ENCODE results near the gene PEX16.

Gene PEX16

DNA sequence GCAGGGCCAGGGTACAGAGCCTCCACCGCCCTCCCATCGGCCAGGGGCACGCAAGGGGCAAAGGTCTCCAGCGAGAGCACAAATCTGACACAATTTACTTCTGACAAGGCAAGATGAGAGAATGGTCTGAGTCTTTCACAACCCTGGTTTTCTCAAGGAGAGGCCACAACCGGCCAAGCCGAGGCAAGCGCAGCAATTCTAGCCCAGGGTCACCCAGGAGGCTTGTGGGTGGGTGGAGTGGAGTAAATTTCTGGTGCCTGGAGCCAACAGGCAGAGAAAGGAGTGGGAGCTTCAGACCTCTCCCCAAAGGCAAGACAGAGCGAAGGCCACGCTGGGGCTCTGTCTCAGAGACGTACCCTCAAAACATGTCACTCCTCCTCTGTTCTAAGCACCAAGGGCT lies 14.1 kb upstream of the PEX16 start:
- in situ Hi-C loops (cut with MboI; ENCODE audit: low sequenced_read_pairs) = no loop called here

DNA sequence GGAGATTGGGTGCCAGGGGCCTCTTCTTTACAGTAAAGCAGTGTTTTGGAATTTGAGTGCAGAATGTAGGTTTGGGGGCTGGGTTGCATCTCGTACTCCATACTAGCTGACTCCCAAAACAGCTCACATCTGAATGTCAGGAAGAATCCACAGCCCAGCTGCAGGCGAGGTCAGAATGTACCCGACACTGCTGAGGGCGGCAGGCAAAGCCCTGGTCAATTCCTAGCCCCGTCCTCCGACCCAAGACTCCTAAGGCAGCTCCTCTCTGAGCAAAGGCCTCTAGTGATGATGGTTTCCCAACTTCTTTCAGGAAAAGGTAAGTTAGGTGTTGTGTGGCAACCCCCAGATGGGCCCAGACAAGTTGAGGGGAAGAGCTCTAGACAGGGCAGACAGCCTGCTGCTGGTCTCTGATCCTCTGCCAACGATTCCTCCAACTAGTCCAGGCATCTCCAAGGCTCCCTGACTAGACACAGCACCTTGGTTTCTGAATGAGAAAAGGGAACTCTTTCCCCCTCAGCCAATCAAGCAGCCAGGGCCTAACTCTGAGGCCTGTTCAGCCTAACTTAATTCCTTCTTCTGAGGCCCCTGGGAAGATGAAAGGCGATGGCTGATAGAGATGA lies 13.4 kb upstream of the PEX16 start:
- in situ Hi-C loops (cut with MboI; ENCODE audit: low sequenced_read_pairs) = no loop called here

DNA sequence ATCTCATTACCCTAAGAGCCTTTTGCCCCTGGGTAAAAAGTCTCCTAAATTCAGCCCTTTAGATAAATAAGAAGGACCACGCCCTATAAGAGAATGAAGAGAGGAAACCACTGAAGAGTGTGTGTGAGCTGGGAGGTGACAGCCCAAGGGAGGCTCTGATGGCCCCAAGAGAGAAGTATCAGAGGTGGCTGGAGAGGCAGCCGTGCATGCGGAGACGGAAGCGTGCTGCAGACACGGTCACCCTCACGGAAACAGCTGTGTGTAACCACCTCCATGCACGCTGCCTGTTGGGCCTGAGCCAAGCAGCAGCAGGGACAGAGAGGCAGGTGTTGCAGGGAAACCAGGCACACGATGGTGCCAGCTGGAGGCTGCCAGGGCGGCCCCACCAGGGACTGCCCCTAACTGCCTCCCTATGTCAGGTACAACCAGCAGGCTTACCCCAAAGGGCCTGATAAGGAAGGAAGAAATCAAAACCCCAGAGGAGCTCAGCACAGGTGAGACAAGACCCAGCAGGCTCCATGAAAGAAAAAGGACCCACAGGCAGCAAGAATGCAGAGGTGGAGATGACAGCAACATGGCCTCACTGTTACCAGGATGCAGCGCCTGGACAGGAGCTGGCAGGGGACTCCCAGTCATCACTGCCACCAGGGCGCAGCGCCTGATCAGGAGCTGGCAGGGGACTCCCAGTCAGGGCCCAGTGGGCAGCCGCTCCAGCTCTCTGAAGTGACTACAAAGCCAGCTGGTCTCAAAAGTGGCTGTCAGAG lies 12.5 kb upstream of the PEX16 start:
- in situ Hi-C loops (cut with MboI; ENCODE audit: low sequenced_read_pairs) = no loop called here

DNA sequence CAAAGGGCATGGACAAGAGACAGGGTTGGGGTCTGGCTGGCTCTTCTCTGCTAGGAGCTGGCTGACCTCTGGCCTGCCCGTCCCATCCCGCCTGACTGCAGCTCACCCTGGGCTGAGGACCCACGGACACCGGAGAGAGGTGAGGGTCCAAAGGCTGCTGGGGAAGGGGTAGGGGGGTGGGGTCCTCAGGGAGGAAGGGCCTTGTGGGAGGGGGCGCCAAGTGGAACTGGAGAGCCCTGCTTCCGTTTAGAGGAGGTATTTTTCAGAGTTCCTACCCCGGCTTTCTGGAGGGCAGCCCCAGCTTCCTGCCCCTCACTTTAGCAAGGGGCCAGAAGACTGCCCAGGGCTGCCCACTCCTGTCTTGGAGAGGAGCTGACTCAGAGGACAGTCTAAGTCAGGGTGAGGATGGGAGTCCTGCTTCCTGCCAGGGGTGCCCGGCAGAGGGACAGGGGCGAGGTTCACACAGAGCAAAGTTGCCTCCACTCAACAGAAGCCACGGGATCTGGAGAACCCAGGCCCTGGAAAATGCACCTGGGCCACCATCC lies 11.9 kb upstream of the PEX16 start:
- in situ Hi-C loops (cut with MboI; ENCODE audit: low sequenced_read_pairs) = no loop called here

DNA sequence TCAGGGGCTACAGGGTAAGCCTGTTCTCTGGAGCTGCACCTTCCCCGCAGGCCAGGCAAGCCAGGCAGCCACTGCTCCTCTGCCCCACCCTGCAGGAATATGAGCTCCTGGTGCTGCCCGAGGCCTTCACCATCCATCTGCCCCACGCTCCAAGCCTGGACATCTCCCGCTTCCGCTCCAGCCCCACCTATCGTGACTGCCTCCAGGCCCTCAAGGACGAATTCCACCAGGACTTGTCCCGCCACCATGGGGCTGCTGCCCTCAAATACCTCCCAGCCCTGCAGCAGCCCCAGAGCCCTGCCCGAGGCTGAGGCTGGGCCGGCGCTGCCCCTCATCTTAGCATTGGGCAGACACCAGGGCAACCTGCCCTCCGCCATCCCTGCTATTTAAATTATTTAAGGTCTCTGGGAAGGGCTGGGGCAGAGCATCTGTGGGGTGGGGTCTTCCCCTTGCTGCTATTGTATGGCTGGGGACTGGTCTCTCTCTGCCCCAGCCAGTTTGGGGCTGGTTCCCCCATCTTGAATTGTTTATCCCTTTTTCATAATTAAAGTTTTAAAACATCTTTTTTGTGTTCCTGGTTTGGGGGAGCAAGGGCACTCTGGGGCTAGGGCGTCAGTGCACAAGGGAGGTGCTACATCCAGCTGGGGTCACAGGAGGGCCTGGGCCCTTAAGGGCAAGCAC lies 11.0 kb upstream of the PEX16 start:
- in situ Hi-C loops (cut with MboI; ENCODE audit: low sequenced_read_pairs) = no loop called here

DNA sequence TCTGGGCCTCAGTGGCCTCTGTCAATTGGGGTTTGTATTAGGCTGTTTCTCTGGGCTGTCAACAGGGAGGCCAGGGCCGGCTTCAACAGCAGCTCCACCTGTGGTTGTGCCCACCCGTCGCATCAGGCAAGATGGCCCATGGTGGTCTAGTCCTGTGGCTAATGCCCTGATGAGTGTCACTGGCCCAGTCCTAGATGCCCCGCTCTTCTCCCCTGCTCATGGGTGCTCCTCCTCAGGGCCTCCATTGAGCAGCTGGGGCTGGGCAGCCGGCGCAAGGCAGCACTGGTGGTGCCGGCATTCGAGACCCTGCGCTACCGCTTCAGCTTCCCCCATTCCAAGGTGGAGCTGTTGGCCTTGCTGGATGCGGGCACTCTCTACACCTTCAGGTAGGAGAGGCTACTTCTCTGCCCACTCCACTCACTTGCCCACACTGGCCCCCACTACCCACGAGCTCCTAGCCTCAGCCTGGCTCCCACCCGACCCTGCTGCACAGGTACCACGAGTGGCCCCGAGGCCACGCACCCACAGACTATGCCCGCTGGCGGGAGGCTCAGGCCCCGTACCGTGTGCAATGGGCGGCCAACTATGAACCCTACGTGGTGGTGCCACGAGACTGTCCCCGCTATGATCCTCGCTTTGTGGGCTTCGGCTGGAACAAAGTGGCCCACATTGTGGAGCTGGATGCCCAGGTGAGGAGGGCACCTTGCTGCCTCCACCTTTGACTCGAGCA lies 10.2 kb upstream of the PEX16 start:
- in situ Hi-C loops (cut with MboI; ENCODE audit: low sequenced_read_pairs) = no loop called here

DNA sequence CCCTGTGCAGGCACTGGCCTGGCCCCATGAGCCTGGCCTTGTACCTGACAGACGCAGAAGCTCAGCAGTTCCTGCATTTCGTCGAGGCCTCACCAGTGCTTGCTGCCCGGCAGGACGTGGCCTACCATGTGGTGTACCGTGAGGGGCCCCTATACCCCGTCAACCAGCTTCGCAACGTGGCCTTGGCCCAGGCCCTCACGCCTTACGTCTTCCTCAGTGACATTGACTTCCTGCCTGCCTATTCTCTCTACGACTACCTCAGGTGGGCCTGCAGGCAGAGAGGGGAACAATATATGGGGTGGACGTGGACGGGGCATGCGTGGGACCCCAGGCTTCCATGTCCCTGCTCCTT lies 9.6 kb upstream of the PEX16 start:
- in situ Hi-C loops (cut with MboI; ENCODE audit: low sequenced_read_pairs) = no loop called here

DNA sequence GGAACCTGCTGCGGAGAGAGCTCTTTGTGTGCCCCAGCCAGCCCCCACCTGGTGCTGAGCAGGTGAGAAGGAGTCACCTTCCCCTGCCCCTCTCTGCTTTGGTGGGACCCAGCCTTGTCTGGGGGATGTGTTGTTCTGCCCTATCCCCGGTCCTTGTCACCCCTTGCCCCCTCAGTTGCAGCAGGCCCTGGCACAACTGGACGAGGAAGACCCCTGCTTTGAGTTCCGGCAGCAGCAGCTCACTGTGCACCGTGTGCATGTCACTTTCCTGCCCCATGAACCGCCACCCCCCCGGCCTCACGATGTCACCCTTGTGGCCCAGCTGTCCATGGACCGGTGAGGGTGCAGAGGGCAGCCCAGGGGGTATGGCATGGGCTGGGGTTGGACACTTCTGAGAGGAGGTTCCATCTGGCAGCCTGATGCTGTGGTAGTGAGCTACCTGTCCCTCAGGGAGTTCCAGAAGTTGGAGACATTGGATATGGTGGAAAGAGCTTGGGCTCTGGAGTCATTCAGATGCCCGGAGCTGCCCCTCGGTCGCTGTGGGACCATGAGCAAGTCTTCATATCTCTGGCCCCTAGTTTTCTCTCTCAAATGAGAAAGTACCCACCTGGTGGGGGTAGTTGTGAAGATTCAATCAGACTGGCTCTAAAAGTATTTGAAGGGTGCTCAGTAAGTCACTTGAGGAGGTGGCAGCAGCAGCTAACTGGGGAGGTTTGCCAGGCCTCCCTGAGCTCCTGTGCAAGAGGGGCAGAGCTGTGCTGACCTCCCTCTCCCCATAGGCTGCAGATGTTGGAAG lies 9.1 kb upstream of the PEX16 start:
- in situ Hi-C loops (cut with MboI; ENCODE audit: low sequenced_read_pairs) = no loop called here

DNA sequence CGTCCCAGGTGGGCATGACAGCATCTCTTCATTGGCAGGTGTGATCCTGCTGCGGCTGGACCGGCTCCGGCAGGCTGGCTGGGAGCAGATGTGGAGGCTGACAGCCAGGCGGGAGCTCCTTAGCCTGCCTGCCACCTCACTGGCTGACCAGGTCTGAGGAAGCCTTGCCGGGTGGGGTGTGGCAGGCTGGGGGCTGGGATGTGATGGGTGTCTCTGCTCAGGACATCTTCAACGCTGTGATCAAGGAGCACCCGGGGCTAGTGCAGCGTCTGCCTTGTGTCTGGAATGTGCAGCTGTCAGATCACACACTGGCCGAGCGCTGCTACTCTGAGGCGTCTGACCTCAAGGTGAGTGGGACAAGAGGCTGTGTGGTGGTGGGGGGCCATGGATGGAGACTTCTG lies 8.3 kb upstream of the PEX16 start:
- in situ Hi-C loops (cut with MboI; ENCODE audit: low sequenced_read_pairs) = no loop called here

DNA sequence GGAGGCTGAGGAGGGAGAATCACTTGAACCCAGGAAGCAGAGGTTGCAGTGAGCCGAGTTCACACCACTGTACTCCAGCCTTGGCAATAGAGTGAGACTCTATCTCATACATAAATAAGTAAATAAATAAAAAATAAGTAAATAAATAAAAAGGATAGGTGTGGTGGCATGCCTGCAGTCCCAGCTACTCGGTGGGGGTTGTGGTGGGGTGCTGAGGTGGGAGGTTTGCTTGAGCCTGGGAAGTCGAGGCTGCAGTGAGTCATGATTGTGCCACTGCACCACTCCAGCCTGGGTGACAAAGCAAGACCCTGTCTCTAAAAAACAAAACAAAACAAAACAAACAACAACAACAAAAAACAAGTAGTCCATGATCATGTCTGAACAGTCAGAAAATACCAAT lies 7.9 kb upstream of the PEX16 start:
- in situ Hi-C loops (cut with MboI; ENCODE audit: low sequenced_read_pairs) = no loop called here

DNA sequence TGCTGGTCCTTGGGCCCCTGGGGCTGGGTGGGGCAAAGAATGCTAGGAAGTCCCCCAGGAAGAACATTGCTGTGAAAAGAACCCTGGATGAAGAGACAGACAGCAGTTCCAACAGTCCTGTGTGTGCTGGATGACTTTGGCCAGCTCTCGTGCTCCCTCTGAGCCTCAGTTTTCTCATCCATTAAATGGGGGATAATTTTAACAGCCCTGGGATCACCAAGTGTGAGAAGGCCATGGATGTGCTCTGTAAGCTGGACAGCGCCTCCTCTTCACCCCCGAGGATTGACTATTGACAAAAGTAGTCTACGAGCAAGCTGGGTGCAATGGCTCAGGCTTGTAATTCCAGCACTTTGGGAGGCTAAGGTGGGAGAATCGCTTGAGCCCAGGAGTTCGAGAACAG lies 7.2 kb upstream of the PEX16 start:
- in situ Hi-C loops (cut with MboI; ENCODE audit: low sequenced_read_pairs) = no loop called here

DNA sequence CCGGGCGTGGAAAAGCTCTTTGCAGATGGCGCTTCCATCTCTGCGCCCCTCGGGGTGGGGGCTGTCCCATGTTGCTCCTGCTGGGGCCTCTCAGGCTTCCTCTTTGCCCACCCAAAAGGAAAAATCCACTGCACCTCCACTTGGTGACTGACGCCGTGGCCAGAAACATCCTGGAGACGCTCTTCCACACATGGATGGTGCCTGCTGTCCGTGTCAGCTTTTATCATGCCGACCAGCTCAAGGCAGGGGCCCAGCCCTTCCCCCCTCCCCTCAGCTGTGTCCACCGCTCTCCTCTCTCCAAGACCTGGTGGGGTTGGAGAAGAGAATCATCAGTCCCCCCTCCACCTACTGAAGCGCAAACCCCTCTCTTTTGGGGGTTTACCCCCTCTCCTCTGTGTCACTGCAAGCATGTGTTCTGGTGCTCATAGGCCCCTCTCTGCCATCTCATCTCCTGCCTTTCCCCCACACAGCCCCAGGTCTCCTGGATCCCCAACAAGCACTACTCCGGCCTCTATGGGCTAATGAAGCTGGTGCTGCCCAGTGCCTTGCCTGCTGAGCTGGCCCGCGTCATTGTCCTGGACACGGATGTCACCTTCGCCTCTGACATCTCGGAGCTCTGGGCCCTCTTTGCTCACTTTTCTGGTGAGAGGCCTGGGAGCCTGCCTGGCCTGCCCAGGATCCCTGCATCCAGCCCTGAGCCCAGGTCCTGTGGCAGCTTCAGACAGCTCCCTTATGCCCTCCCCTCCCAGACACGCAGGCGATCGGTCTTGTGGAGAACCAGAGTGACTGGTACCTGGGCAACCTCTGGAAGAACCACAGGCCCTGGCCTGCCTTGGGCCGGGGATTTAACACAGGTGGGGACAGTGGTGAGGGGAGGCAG lies 6.6 kb upstream of the PEX16 start:
- in situ Hi-C loops (cut with MboI; ENCODE audit: low sequenced_read_pairs) = no loop called here

DNA sequence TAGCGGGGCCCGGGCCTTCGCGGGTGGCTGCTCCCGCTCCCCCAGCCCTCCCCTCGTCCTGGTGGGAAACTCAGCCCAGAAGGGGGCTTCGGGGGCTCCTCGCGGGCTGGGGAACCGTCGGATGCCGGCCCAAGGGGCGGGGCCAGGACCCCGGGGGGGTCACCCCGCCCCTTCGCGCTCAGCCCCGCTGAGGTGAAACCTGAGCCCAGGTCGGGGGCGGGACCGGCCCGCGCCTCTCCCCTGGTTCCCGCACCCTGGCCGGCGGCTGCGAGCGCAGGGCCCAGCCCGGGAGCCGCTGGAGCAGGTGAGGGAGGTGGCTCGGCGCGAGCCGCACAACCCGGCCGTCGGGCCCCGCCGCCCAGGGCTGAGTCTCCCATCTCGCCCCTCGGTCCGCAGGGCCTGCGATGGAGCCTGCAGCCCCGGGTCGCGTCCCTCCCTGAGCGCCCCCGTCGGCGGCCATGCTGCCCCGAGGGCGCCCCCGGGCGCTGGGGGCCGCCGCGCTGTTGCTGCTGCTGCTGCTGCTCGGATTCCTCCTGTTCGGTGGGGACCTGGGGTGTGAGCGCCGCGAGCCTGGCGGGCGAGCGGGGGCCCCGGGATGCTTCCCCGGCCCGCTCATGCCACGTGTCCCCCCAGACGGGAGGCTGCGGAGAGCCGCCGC lies 4.9 kb upstream of the PEX16 start, which contains the start of gene LARGE2:
Gene LARGE2 (plus strand): TSS at position 232 of the 658 bp plus-strand sequence. CDS start 227 bp downstream, at position 459.
- in situ Hi-C loops (cut with MboI; ENCODE audit: low sequenced_read_pairs) = no loop called here

DNA sequence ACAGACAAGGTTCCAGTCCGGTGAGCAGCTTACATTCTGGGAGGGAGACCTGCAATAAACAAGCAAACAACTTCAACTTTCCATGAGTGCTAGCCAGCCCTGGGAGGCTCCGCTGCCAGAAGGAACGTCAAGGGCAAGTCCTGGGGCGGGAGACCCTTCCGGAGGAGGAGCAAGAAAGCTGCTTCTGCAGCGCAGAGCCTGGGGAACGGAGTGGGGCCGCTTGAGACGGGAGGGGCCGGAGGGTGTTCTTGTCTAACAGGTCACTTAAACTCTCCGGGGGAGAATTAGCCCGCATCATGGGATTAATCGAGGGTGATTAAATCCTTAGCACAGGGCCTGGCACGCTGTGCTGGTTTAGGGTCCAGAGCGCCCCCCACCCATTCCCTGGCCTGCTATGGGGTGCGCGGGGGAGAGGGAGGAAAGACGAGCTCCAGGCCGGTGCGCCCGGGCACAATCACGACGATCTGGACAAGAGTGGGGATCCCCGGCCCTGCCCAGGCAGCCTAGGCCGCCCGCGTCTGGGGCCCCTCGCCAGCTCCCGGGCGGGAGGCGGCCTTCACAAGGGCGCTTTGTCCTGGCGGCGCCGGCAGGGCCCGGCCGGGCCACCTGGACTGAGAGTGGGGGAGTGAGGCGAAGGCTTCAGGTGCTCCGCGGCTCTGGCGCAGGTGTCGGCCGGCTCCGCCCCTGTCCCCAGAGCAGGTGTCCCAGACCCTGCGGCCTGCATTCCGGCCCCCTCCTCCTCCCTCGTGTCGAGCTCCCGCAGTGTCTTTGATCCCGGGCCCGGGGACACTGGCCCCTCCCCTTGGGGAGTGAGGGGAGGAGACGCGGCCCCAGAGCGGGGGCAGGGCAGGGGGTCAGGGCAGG lies 4.1 kb upstream of the PEX16 start:
- in situ Hi-C loops (cut with MboI; ENCODE audit: low sequenced_read_pairs) = no loop called here

DNA sequence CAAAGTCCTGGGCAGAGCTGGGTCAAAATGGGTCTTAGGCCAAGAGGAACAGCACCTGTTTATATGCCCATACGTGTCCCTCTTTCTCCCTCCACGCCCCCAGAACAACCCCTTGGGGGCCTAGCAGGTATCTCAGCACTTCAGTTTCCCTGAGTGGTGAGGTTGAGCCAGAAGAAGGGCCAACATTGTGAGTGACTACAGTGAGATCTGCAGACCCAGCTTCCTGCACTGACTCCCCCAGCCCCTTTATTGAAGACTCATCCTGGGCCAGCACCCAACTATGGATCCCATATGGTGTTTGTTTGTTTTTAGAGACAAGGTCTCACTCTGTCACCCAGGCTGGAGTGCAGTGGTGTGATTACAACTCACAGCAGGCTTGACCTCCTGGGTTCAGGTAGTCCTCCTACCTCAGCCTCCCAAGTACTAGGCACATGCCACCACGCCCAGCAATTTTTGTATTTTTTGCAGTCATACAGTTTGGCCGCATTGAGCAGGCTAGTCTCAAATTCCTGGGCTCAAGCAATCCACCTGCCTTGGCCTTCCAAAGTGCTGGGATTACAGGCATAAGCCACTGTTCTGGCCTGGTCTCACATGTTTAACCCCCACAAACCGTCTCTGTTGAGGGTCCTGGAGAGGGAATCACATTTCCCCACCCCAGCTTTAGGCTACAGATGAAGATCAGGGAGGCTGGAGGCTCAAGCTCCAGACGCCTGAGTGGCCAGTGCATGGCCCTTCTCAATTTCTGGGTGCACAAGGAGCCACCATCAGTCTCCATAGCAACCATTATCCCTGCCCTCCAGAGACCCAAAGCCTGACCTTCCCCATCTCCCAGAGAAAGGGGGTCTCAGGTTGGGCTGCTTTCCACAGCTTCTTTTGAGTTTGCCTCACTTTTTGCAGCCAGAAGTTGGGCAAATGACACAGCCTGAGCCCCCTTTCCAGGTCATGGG lies 3.1 kb upstream of the PEX16 start:
- in situ Hi-C loops (cut with MboI; ENCODE audit: low sequenced_read_pairs) = no loop called here

DNA sequence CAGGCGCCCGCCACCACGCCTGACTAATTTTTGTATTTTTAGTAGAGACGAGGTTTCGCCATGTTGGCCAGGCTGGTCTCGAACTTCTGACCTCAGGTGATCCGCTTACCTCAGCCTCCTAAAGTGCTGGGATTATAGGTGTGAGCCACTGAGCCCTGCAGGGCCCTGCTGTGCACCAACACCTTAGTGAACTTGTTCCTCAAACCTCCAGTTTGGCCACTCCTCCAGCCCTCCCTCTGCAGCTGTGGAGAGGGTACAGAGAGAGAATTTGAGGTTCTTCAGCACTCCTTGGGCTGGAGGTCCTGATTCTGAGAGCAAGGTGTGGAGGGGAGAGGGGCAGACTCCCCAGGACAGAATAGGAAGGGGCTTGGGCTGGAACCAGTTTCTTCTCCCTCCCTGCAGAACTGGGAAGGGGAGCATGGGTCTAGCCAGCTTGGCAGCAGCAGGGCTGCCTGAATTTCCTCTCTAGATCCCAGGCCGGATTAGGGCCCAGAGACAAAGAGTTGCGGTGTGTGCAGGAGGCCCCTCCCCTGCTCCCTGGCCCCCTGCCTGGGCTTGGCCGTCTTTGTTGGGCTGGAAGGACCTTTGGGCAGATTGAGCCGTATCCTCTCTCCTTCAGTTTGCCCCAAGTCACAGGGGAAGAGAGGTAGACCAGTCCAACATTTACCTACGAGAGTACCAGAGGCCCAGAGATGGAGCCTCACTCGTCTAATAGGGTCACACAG lies 2.3 kb upstream of the PEX16 start:
- in situ Hi-C loops (cut with MboI; ENCODE audit: low sequenced_read_pairs) = no loop called here
